ENCODE data around the gene DGCR2. TPM values are rescaled to one million over a fixed set of nuclear protein-coding genes. Genes with fewer than 3 reads are reported as not detected.
"Not testable (repeated sequence)": the region's sequence is repeated elsewhere in the genome, so short reads cannot be mapped to it uniquely, and the experiment has no call there.

DGCR2 gene
- total RNA-seq, 8 experiments from 2014 or later, result 31.2 to 53.9 (median 34.0) TPM

DNA sequence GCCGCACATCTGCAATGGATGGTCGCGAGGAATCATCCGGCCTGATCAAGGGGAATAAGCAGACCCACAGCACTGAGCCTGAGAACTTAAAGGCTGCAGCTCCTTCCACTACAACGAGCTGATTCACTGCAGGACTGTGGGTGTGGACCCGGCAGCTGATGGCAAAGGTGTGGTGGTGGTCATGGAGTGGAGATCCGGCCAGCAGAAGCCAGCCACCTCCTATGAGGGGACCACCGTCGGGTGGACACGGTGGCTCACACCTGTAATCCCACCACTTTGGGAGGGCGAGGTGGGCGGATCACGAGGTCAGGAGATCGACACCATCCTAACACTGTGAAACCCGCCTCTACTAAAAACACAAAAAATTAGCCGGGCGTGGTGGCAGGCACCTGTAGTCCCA lies 66.4 kb downstream of the DGCR2 start:
- peak overlapping the region in 1 of 2 donors; percentile 37 for H3K27ac ChIP-seq
- 60 to 100% (median 93%) methylated on average over 1 to 9 of the region's 17 CpGs; no CpG with 5 or more reads in 4 of the 10 experiments for WGBS, 10 experiments
- no peak for ATAC-seq (replicated peaks in 6 of 8)
- no peak overlapping the region for H3K4me3 ChIP-seq
- in situ Hi-C loops (cut with MboI; ENCODE audit: low pct_unique_long_range_greater_than_20kb in 2 of 9, low sequenced_read_pairs in 9 of 9, unreplicated experiment in 9 of 9), result no loop called here
- no peaks in the 10 kb centered on the region for H3K4me1 ChIP-seq (replicated peaks in 1 of 2)

DNA sequence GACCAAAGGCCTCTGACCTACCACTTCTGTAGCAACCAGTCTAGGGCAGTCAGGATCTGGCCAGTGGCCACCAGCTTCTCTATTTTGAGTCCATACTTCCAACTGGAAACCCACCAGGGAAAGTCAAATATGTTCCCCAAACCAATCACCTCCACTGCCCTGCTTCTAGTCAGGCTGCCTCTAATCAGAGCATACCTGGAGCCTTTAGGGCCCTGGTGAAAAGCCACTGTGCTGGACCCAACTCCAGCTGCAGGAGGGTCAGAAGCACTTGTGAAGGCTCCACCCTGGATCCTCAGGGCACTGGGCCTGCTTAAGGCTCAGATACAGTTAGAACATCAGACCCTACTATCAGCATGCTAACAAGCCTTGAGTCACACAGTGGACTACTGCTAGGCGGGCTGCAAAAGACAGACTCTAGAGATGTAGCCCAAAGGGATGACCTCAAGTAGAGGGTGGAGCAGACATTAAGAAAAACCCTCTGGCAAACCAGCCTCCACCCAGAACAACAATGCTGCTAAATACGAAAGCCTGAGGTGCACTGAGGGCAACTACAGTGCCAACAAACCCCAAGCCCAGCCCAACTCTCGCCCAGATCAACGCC lies 69.2 kb downstream of the DGCR2 start:
- in situ Hi-C loops (cut with MboI; ENCODE audit: low pct_unique_long_range_greater_than_20kb in 2 of 9, low sequenced_read_pairs in 9 of 9, unreplicated experiment in 9 of 9), result no loop called here
- peak in 3 of 8 experiments; percentile 83 to 99 (median 98) for ATAC-seq (replicated peaks in 6 of 8)
- Histone ChIP-seq H3K4me1 (replicated peaks in 1 of 2) (no peaks in the 10 kb centered on the region), H3K4me3 (no peak overlapping the region), H3K27ac (no peak overlapping the region)
- 0 to 100% (median 54%) methylated on average over 1 to 4 of the region's 4 CpGs; no CpG with 5 or more reads in 5 of the 10 experiments for WGBS, 10 experiments

DNA sequence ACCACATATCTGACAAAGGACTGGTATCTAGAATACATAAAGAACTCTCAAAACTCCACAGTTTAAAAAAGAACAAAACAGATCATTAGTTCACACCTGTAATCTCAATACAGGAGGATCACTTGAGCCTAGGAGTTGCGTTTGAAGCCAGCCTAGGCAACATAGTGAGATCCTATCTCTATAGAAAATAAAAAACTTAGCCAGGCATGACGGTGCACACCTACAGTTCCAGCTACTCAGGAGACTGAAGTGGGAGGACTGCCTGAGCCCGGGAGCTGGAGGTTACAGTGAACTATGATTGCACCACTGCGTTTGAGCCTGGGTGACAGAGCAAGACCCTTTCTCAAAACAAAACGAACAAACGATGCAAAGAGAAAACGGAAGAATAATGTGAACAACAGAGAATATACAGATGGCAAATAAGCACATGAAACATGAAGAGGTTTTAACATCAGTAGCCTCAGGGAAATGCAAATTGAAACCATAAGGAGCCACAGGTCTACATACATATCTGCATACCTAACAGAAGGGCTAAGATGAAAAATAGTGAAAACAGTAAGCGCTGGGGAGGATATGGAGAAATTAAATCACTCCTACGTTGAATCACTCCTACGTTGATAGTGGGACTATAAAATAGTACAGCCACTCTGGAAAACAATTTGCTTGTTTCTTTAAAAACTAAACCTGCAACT lies 70.7 kb downstream of the DGCR2 start:
- peak in 3 of 8 experiments; percentile 11 to 89 (median 12) for ATAC-seq (replicated peaks in 6 of 8)
- no peak overlapping the region for H3K4me3 ChIP-seq
- 10 to 94% (median 82%) methylated on average over 3 to 10 of the region's 10 CpGs for WGBS, 10 experiments
- in situ Hi-C loops (cut with MboI; ENCODE audit: low pct_unique_long_range_greater_than_20kb in 2 of 9, low sequenced_read_pairs in 9 of 9, unreplicated experiment in 9 of 9), result no loop called here
- H3K4me1 ChIP-seq (replicated peaks in 1 of 2), result no peaks in the 10 kb centered on the region
- no peak overlapping the region for H3K27ac ChIP-seq

DNA sequence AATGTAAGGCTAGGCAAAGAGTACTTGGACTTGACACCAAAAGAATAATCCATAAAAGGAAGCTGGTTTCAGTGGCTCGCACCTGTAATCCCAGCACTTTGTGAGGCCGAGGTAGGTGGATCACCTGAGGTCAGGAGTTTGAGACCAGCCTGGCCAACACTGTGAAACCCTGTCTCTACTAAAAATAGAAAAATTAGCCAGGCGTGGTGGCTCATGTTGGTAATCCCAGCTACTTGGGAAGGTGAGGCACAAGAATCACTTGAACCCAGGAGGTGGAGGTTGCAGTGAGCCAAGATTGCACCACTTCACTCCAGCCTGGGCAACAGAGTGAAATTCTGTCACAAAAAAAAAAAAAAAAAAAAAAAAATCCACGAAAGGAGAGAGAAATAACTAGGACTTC lies 71.4 kb downstream of the DGCR2 start:
- H3K4me1 ChIP-seq (replicated peaks in 1 of 2); in situ Hi-C loops (cut with MboI; ENCODE audit: low pct_unique_long_range_greater_than_20kb in 2 of 9, low sequenced_read_pairs in 9 of 9, unreplicated experiment in 9 of 9): not testable (repeated sequence)

DNA sequence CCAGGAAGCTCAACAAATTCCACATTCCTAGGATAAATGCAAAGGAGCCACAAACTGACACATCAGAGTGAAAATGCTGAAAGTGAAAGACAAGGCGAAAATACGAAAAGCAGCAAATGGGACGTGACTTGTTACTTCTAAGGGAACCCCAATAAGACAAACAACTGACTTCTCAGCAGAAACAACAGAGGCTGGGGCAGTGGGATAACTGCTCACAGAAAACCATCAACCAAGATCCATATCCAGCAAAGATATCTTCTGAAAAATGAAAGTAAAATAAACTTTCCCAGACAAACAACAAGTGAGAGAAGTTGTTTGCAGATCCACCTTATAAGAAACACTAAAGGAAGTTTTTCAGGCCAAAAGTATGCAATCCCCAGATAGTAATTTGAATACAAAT lies 72.1 kb downstream of the DGCR2 start:
- Histone ChIP-seq H3K4me1 (replicated peaks in 1 of 2) (no peaks in the 10 kb centered on the region), H3K4me3 (no peak overlapping the region), H3K27ac (no peak overlapping the region)
- in situ Hi-C loops (cut with MboI; ENCODE audit: low pct_unique_long_range_greater_than_20kb in 2 of 9, low sequenced_read_pairs in 9 of 9, unreplicated experiment in 9 of 9), result no loop called here
- WGBS, 10 experiments, result 88 to 100% (median 97%) methylated on average over 2 to 3 of the region's 3 CpGs; no CpG with 5 or more reads in 1 of the 10 experiments
- ATAC-seq (replicated peaks in 6 of 8), result no peak

More for the DNA sequence above, 71.4 kb downstream of the DGCR2 start:
- H3K4me3 ChIP-seq; ATAC-seq (replicated peaks in 6 of 8); H3K27ac ChIP-seq: not testable (repeated sequence)
- 67 to 96% (median 89%) methylated on average over 1 to 4 of the region's 4 CpGs; no CpG with 5 or more reads in 1 of the 10 experiments for WGBS, 10 experiments

DNA sequence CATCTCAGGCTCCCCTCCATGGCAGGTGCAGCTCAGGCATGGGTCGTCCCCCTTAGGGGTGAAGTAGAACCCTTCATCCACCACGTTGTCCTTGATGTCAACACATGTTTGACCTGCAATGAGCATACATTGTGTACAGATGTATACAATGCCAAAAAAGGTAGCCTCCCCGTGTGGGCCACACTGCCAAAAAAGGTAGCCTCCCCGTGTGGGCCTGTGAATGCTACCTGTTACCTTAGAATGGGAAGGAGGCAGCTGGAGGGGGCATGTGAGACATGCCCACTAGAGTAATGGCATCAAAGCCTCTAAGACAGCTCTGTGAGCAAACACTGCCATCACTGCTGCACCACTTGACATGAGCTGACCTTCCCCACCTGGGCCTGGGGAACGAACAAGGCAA lies 73.7 kb downstream of the DGCR2 start:
- in situ Hi-C loops (cut with MboI; ENCODE audit: low pct_unique_long_range_greater_than_20kb in 2 of 9, low sequenced_read_pairs in 9 of 9, unreplicated experiment in 9 of 9), result no loop called here
- H3K4me1 ChIP-seq (replicated peaks in 1 of 2), result no peaks in the 10 kb centered on the region
- 83% methylated on average over 1 of the region's 5 CpGs; no CpG with 5 or more reads in 9 of the 10 experiments for WGBS, 10 experiments
- H3K27ac ChIP-seq, result no peak overlapping the region
- no peak overlapping the region for H3K4me3 ChIP-seq
- no peak for ATAC-seq (replicated peaks in 6 of 8)

DNA sequence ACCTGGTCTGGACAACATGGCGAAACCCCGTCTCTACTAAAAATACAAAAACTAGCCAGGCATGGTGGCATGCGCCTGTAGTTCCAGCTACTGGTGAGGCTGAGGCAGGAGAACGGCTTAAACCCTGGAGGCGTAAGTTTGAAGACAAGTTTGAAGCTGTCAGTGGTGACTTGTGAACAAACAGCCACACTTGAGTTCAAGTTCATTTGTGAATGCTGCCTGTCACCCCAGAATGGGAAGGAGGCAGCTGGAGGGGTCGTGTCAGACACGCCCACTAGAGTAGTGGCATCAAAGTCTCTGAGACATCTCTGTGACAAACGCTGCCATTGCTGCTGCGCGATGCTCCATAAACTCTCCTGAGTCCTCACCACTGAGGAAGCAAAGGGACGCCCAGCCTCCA lies 74.2 kb downstream of the DGCR2 start:
- in situ Hi-C loops (cut with MboI; ENCODE audit: low pct_unique_long_range_greater_than_20kb in 2 of 9, low sequenced_read_pairs in 9 of 9, unreplicated experiment in 9 of 9), result no loop called here

DNA sequence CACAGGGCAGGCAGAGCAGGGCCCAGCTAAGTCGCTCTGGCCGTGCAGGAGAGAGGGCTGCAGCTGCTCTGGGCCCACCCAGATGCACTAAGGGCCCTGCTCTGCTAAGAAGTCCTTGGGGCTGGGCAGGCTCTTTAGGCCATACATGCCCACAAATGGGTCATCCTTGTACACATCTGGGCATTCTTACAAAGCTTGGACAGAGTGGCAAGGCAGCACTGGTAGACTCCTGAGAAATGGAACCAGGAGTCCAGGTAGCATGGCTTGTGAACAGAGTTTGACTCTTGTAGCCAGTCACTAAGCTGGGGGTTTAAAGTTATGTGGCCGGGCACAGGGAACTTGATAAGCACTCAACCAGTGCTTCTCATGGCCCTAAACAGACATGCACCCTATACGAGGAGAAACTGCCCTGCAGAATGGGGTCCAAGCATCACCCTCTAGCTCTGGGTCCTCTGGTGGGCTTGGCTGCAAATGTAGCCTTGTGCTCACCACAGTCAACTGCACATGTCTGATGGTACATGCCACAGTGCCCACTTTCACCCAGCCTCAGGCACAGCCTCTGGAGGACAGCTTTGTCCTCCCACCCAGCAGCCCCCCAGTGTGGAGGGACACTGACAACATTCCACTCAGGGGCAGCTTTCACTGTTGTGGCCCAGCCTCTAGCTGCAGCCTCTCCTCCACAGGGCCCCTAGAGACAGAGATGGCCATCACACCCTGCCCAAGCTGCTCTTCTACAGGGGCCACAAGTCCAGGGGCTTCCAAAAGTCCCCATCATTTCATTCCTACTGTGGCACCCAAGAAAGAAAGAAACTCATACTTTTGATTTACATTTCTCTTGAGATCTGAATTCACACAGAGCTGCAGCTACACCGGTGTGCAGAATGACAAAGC lies 75.2 kb downstream of the DGCR2 start:
- in situ Hi-C loops (cut with MboI; ENCODE audit: low pct_unique_long_range_greater_than_20kb in 2 of 9, low sequenced_read_pairs in 9 of 9, unreplicated experiment in 9 of 9), result no loop called here
- WGBS, 10 experiments, result 90 to 100% (median 100%) methylated on average over 1 to 4 of the region's 5 CpGs; no CpG with 5 or more reads in 2 of the 10 experiments
- Histone ChIP-seq H3K4me3 (no peak overlapping the region), H3K27ac (no peak overlapping the region), H3K4me1 (replicated peaks in 1 of 2) (no peaks in the 10 kb centered on the region)
- no peak for ATAC-seq (replicated peaks in 6 of 8)

More for the DNA sequence above, 74.2 kb downstream of the DGCR2 start:
- Histone ChIP-seq H3K4me1 (replicated peaks in 1 of 2) (no peaks in the 10 kb centered on the region), H3K4me3 (no peak overlapping the region), H3K27ac (no peak overlapping the region)
- WGBS, 10 experiments, result 40 to 100% (median 98%) methylated on average over 1 to 7 of the region's 11 CpGs; no CpG with 5 or more reads in 4 of the 10 experiments
- ATAC-seq (replicated peaks in 6 of 8), result no peak

DNA sequence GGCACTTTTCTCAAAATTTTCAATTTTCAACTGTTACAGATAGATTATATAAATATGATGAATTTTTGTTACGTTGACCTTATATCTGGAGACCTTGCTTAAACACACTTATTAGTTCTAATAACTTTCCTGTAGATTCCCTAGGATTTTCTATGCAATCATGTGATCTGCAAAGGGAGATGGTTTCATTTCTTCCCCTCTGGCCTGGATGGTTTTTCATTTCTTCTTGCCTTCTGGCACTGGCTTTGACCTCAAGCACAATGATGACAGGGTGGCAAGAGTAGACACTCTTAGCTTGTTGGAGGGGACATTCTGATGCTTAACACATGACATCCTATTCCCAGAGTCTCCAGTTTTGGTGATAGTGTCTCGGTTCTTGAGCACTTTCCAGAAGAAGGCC lies 75.9 kb downstream of the DGCR2 start:
- in situ Hi-C loops (cut with MboI; ENCODE audit: low pct_unique_long_range_greater_than_20kb in 2 of 9, low sequenced_read_pairs in 9 of 9, unreplicated experiment in 9 of 9), result no loop called here
- no peak for ATAC-seq (replicated peaks in 6 of 8)
- Histone ChIP-seq H3K4me1 (replicated peaks in 1 of 2) (no peaks in the 10 kb centered on the region), H3K27ac (no peak overlapping the region), H3K4me3 (no peak overlapping the region)
- 83 to 100% (median 93%) methylated on average over 1 to 2 of the region's 2 CpGs for WGBS, 10 experiments

DNA sequence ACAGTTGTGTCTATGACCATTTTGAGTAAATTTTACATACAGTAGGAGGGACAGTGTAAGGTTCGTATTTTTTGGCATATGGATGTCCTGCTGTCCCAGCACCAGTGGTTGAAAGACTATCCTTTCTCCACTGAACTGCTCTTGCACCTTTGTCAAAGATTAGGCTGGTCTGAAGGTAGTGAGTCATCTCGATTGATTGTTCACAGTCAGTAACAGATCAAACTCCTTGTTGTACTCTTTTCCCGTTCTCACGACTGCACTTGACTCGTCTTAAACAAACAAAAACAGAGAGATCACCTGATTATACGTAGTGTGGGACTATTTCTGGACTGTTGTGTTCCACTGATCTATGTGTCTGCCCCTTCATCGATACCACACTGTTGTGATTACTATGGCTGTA lies 77.1 kb downstream of the DGCR2 start:
- no peak for ATAC-seq (replicated peaks in 6 of 8)
- no peak overlapping the region for H3K4me3 ChIP-seq
- 72 to 96% (median 90%) methylated on average over 1 to 7 of the region's 7 CpGs for WGBS, 10 experiments
- no peaks in the 10 kb centered on the region for H3K4me1 ChIP-seq (replicated peaks in 1 of 2)
- in situ Hi-C loops (cut with MboI; ENCODE audit: low pct_unique_long_range_greater_than_20kb in 2 of 9, low sequenced_read_pairs in 9 of 9, unreplicated experiment in 9 of 9), result no loop called here
- H3K27ac ChIP-seq, result no peak overlapping the region

DNA sequence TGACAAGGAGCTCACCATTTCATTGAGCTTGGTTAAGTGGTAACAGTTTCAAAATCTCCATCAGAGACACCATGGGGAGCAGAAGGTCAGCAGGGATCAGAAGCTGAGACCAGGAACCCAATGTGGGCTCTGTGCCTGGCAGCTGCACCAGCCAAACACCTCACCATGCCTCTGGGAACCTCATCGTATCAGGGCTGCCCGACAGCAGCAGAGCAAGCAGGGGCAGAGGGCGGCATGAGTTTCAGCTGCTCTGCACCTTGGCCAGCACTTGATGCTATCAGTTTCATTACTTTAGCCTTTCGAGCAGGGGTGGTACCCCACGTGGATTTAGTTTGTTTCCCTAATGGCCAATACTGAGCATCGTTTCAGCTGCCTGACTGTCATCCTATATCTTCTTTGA lies 77.8 kb downstream of the DGCR2 start:
- Histone ChIP-seq H3K4me3 (no peak overlapping the region), H3K27ac (no peak overlapping the region), H3K4me1 (replicated peaks in 1 of 2) (no peaks in the 10 kb centered on the region)
- 76 to 100% (median 82%) methylated on average over 1 to 4 of the region's 6 CpGs; no CpG with 5 or more reads in 2 of the 10 experiments for WGBS, 10 experiments
- in situ Hi-C loops (cut with MboI; ENCODE audit: low pct_unique_long_range_greater_than_20kb in 2 of 9, low sequenced_read_pairs in 9 of 9, unreplicated experiment in 9 of 9), result no loop called here
- no peak for ATAC-seq (replicated peaks in 6 of 8)

DNA sequence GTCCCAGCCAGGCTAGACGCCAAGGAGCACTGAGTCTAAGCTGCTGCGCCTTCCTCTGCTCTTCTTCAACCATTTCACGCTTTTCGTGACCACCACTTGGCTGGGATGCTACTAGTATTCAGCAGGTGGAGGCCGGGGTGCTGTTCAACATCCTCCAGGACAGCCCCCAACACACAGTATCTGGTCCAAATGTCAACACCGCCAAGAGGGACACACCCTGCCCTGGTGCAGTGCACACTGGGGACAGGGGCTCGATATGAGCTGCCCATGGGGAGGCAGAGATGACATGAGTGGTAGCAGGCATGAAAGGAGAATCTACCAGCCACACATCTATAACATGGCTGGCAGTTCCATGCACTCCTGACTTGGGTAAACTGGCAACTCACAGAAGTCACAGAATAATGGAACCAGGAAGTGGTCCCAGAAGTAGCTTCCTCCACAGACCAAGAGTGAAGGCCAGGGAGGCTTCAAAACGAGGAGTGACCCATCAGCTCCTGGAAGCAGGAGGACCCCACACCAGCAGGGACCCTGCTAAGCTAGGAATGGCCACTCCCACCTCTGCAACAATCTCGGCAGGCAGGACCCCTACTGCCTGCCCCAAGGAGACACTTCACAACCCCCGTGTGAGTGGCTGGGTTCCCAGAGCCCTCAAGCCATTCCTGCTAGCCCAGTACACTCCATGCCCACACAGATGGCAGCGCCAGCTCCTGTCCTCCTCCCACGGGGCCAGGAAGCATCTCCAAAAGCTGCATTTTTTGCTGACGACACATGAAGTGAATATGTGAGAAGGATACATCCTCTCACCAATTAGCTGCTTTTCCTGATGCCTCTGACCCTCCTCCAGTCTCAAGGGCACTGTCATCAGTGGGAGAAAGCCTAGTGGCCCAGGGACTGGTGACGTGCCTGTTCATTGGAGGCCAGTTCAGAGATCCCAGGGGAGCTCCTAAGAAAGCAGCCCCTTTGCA lies 78.8 kb downstream of the DGCR2 start:
- in situ Hi-C loops (cut with MboI; ENCODE audit: low pct_unique_long_range_greater_than_20kb in 2 of 9, low sequenced_read_pairs in 9 of 9, unreplicated experiment in 9 of 9), result no loop called here
- H3K4me3 ChIP-seq, result no peak overlapping the region
- no peak for ATAC-seq (replicated peaks in 6 of 8)
- no peak overlapping the region for H3K27ac ChIP-seq
- no peaks in the 10 kb centered on the region for H3K4me1 ChIP-seq (replicated peaks in 1 of 2)
- 70 to 100% (median 90%) methylated on average over 1 to 6 of the region's 14 CpGs; no CpG with 5 or more reads in 2 of the 10 experiments for WGBS, 10 experiments

Measured in motor neuron (in vitro differentiated cells).